ENCODE data around the gene PRKCB. TPM values are rescaled to one million over a fixed set of nuclear protein-coding genes. Genes with fewer than 3 reads are reported as not detected.

Gene PRKCB
- polyA plus RNA-seq, 1 donor, result 3.8 TPM

DNA sequence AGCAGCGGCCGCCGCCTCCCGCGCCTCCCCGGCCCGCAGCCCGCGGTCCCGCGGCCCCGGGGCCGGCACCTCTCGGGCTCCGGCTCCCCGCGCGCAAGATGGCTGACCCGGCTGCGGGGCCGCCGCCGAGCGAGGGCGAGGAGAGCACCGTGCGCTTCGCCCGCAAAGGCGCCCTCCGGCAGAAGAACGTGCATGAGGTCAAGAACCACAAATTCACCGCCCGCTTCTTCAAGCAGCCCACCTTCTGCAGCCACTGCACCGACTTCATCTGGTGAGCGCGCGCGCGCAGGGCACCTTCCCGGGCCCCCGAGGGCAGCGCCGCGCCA is 258 bp downstream of the PRKCB start:
- no peak for DNase-seq

DNA sequence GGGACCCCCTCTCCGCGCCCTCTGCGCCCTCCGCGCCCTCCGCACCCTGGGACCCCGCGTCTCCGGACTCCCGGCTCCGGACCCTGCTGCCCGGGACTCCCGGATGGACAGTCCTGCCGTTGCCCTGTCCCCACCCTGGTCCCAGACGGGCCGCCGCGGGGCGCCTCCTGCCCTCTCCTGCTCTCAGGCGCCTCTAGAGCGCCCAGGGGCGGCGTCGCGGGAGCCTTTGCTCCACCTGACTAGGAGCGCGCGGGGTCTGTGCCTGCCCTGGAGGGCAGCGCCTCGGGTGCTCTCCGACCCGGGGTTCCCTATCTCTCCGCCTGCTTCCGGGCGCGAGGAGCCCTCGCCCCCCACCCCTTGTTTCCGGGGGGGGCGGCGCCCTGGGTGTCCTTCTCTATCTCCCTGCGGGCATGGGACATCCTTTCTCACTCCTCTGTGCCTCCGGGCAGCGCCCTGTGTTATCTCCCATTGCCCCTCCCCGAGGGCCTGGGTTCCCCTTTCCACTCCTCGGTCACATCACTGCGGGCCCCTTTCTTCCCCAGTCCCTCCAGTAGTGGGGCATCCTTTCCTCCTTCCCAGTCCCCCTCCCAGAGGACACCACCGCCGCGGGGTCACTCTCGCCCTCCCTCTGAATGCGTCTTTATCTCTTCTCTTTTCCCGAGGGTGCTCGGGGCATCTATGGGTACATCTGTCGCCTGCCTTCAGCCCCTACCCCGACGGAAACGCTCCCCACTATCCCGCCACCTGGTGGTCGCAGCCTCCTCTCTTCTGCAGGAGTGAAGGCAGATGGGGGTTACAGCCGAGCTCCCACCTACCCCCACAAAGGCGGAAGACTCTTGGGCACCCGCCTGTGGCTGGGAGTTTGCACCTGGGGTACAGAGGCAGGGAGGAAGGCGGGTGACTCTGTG is 875 bp downstream of the PRKCB start:
- no peak for DNase-seq

DNA sequence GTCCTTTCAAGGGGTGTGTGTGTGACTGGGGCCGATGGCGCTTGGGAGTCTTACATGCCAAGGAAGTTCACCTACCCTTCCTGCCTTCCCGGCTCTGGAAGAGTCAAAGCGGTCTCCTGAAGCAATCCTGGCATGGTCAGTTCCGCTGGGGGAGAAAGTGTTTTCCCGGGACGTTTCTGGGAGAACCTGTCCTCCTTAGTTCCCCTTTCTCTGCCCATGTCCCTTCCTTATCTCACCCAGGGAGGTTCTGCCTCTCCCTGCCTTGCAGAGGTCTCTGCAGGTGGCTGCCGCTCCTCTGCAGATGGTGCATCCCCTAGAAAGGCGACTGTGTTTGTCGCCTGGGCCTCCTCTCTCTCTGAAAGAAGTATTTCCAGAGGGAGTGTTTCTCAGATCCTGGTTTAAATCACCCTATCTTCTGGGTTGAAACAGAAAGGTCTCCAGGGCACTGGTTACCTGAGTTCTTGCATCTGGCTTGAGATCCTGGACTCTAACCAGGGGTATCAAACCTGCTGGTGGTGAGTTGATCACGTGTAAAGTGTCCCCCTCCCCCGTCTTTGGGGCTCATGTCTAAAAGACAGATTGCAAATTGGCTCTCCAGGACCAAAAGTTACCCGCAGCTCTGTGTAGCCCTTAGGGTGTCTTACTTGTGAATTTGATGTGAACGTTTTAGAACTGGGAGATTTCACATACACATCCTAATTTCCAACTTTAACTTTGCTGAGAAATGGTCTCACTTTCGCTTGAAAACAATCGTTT is 1.9 kb downstream of the PRKCB start:
- DNase-seq, result no peak

DNA sequence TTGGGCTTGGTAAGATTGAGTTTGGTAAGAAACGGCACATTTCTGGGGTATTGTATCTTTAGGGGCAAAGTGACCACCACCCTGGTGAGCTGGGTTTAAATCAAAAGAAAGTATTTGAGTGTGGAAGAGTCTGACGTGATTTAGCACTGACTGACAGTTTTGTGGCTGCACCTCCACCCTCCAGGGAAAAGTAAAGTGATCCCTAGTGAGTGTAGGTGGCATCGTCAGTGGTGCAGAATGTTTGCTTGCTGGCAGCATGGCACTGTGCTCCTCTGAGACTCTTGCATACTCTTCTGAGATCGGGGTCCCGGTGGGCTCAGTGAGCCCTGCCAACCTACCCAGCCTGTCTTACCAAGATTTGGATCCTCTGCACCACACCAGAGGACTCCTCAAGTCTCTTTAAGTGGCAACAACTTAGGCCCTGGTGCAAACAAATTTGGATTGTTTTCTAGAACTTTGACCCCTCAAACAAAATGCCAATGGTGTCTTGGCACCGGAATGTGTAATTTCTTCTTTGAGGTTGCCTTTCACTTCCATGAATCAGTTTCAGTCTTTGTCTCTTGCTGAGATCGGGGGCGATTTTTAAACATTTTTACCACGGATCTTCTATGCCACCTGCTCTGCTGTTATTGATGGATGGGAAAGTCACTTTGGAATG is 2.8 kb downstream of the PRKCB start:
- DNase-seq, result no peak

DNA sequence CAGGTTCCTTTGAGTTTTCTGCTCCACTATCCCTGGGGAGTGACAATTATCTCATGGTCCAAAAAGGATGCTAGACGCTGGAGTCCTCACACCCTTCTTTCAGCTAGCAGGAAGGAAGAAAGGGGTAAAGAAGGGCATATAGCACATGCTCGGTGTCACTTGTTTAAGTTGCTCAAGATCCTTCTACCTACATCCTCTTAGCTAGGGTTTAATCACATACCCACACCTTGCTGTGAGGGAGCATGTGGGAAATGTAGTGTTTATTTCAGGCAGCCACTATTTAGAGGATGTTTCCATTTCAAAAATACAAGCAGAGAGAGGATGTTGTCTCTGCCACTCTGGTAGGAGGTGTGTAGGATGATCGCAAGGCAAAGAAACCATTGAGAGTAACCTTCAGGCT is 4.5 kb downstream of the PRKCB start:
- no peak for DNase-seq

DNA sequence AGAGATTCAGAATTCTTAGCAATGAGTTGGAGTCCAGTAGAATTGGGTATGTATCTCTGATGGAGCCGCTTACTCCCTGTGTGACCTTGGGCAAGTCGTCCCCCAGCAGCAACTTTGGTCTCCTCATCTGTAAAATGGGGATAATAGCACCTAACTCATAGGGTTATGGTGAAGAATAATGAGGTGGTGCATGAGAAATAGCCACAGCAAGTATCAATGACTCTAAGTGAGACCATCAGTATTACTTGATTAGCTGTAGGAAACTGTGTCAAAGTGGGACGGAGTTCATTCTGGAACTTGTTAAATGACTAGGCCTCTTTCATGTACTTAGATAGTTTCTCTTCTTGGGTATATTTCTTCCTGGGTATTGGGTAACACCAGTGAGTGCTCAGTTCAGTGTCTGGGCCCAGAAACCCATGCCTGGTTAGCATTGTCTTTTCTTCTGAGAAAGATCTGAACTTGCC is 6.4 kb downstream of the PRKCB start:
- DNase-seq, result no peak

DNA sequence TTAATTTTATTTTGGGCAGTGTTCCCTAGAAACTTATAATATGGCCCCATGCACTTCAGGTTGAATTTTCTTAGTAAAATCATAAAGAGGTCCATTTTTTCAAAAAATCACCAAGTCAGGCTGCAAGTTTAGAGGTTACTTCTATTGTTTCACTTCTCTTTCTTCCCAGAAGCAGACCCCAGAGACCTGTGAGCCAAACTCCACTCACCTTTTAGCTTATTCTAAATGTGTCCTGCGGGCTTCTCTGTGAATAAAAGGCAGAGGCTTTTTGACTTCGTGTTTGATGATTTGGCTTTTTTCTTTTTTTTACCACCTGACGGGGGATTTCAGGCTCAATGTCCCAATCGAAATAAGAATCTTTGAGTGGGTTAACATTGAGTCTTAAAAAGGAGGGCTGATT is 7.4 kb downstream of the PRKCB start:
- DNase-seq, result no peak

DNA sequence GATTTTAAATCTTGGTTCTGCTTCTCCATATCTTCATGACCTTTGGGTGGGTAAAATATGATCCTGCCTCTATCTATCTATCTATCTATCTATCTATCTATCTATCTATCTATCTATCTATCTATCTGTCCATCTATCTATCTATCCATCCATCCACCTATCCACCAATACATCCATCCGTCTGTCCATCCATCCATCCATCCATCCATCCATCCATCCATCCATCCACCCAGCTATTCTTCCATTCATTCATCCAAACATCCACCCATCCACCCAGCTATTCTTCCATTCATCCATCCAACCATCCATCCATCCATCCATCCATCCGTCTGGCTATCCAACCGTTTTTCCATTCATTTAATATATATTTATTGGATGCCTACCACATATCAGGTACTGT is 11.5 kb downstream of the PRKCB start:
- no peak for DNase-seq

DNA sequence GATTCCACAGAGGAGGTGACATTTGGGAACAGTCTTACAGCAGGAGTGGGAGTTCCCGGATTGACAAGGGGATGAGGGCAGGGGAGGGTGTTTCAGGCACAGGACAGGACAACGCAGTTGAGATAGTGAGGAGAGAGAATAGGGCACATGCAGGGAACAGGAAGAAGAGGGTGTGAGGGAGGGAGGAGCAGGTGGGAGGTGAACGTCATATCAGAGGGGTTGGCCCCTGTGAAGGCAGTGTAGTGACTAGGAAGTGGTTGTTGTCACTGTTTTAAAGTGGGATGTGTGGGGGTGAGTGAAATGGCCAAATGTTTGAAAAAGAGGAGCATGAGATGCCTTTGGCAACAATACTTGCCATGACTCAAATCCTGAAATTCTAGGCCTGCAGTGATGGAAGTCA is 12.2 kb downstream of the PRKCB start:
- DNase-seq, result no peak

DNA sequence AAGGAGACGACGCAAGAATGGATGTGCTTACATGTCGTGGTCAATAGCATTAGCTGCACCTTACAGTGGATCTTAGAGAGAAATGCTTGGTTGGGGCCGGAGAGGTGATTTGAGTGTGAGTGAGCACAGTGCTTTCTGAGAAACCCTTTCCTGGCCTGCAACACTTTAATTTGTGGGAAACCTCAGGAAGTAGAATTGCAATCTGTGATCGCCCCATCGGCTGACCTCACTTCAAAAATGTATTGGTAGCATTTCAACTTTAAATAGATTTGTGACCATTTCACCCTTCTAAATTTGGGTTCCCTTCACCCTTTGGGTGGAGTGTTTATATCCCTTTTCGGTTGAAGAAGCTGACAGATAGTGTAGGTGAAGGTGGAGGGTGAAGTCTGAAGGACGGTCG is 13.2 kb downstream of the PRKCB start:
- no peak for DNase-seq

DNA sequence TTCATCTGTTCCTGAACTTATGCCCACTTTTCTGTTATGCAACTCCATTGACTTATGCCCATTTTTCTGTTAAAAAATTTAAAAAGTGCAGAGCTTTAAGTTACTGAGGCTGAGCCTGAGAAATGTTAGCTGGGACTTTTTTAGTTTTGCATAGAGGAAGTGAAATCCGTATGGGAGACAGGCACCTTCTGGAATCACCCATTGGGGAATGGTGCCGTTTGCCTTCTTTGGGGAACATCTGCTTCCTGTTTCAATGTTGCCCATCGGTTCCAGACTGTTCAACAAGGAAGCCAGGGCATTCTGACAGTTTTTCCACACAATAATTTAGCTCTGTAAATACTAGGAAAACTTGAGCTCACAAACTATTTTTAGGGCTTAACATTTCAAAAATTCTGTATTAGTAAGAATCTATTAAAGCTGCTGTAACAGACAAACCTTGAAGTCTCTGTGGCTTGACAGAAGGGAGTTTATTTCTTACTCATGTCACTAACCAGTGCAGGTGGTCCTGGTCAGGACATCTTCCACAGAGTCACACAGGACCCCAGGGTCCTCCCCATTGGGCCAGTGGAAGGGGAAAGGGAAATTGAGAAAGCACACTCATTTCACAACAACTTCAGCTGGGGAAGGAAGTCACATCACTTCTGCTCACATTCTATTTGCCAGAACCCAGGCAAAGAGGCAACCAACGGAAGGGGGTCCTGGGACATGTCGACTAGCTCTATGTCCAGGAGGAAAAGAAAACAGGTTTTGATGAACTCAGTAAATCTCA is 17.2 kb downstream of the PRKCB start:
- no peak for DNase-seq

DNA sequence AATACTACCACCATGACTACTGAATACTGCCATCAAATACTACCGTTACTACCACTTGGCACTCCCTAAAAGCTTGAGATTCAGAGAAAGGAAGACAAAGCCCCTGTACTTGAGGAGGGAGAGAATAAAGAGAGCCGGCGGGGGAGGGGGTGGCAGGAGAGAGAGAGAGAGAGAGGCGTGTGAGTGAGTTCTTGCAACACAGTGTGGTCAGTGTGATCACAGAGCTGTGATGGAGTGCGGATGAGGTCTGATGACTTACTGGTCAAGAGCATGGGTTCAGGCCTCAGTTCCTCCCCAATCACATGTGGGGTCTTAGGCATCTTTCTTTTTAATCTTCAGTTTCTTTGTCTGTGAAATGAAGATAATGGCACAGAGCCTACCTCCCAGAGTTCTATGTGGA is 19.2 kb downstream of the PRKCB start:
- no peak for DNase-seq

DNA sequence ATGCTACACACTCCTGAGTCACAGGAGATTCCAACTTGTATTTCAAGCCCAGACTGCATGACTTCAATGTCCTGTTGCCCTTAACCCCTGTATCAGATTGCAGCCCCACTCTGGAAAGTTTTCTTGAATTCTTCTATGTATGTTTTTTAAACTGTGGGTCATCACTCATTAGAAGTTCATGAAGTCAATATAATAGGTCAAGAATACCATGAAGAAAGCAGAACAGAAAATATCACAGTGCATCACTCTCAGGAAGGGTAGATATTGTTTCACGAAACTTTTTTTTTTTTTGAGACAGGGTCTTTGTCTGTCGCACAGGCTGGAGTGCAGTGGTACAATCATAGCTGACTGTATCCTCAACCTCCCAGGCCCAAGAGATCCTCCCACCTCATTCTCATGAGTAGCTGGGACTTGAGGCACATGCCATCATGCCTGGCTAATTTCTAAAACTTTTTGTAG is 20.5 kb downstream of the PRKCB start:
- no peak for DNase-seq

DNA sequence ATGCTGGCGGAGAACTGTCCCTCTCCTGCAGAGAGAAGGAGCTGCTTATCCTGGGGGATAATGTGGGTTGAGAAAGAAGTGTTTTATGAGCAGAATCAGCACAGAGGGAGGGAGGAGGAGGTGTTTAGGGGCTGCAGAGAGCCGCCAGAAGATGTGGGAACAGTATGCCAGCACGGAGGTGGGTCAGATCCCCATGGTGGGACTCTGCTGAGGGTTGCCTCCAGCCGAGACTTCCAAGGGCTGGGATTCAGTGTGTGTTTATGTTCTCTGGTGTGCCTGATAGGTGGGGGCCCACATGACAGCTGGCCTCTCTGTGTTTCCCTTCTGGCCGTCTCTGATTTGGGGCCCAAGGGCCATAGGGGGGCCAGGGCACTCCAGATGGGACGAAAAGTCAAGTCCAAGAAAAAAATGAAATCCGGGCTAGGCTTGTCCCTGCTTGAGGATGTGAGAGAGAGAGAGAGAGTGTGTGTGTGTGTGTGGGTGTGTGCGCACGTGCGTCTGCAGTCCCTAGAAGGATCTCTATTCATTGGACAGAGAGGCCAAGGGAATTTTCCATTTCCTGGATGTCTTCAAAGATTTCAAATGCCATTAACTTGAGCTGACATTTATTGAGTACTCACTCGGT is 21.6 kb downstream of the PRKCB start:
- DNase-seq, result no peak

DNA sequence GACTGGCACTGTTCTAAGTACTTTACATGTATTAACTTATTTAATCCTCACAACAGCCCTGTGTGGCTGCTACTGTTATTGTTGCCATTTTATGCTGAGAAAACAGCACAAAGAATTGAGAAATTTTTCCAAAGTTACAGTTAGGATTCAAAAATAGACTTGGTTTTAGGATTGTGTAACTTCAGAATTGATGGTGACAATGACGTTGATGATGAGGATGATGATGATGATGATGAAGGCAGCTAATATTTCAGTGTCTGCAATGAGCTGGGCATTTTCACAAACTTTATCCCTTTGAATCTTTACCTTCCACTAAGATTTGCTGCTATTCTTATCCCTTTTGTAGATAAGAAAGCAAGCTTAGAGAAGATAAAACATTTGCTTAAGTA is 22.1 kb downstream of the PRKCB start:
- no peak for DNase-seq

DNA sequence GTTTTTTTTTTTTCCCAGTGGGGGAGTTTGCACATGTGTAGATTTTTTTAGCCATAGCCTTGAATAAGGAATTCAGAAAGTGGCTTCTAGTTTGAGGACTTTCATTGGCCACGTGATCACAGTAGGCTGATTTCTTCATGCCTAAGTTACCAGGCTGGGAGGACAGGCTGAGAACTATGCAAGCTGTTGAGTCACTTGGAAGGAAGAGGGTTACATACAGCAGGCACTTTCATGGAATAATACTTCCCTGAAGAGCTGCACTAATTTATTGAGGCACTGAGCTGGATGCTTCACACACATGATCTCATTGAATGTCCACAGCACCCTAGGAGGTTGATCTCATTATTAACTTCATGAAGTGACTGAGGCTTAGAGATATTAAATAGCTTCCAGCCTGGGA is 22.8 kb downstream of the PRKCB start:
- DNase-seq, result no peak

DNA sequence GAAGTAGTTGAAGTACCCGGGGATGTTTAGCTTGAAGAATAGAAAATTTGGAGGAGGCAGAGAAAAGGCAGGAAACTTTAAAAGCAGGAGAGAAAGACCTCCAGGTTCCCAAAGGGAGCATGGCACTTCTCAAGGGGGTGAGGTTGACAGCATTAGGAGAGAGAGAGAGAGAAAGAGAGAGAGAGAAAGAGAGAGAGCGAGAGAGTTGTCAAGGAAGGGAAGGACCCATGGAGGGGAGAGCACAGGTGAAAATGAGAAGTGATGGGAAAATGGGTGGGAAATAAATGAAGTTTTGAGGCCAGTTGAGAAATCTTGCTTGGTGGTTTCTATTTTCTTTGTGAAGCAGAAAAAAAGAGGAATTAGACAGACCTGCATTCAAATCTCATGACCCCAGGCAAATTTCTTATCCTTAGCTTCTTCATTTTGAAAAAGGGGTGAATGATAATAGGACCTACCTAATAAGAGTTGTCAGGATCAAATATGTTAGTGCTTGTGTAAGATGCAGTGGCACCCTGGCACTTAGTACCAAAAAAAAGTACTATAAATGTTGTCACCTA is 24.0 kb downstream of the PRKCB start:
- no peak for DNase-seq

DNA sequence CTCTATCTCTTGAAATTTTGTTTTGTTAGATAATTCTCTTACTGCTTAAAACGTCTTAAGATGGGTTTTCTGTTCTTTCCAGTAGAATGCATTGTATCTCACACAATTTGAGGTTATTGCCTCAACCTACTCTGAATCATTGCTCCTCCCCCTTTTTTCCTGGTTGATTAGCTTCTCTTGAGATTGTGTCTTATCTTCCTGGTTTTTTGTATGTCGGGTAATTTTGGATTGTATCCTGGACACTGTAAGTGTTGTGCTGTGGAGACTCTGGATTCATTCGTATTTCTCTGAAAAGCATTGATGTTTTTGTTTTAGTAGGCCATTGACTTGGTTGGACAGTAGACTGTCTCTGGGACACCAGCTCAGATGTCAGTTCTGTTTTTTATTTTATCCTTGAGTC is 26.1 kb downstream of the PRKCB start:
- DNase-seq, result no peak

DNA sequence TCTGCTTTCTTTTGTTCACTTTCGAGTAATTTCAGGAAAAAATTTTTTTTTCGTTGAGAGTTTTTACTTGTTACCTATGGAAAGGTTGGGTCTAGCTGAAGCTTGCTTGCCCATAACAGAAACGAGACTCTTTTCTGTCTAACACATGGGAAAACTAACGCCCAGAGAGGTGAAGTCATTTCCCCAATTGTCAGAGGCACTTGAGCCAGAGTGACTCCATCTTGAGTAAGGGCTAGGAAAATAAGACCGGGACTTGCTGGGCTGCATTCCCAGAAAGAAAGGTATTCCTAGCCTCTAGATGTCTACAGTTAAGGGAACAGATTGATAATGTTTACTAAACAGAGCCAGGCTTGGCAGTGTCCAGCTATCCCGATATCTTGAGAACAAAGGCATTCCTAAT is 26.8 kb downstream of the PRKCB start:
- DNase-seq, result no peak

DNA sequence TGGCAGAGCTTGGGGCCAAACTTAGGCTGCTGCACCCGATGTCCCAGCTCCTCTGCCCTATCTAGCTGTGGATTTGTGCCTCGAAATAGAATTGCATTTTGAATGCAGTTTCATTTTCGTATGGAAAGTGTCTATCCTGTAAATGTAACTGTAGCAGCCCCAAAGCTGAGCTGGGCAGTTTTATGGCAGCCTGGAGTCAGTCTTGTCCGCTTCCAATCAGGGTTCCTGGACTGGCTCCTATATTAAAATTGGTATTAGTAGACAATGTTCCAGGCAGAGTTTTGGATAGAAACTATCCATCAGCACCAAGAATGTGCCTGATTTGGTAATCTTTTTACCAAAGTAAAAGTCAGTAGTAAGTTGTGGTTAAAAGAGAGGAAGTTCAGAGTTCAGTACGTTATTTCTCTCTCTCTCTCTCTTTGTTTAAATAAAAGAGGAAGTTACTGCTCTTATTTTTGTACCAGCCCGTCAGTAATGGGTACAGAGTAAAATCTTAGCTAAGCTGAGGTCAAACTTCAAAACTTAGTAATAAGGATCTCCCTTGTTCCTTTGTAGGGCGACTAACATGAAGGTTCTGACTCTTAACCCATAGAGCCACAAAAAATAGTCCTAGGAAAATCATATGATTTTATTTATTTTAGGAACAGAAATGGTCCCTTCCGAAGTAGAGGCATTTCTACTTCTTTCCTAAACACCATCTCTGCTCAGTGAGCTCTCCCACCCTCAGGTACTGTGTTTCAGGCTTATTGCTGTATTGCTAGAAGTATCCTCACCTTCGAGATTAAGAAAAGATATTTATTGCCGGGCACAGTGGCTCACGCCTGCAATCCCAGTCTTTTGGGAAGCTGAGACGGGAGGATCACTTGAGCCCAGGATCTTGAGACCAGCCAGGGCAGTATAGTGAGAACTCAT is 28.0 kb downstream of the PRKCB start:
- no peak for DNase-seq

Data from left kidney (tissue), 2 donors.